Right lobe of liver (tissue), 4 donors: ENCODE measurements around the gene C15orf62.

Source experiments
- POLR2A ChIP-seq: fragments of 450-650 bp; IDR thresholded peaks from one replicate; pipeline ENCODE4 v1.6.1; 2017; ENCODE audit warnings: antibody characterized with exemption, mild to moderate bottlenecking
- TF ChIP-seq, protein P1 (sequence below), 4 donors: fragments of 200-600 bp in 3 of 4; fragments of 450-650 bp in 1 of 4; IDR thresholded peaks; one replicate each; pipeline versions ENCODE4 v1.5.1 to v1.8.0; 2016 to 2022; ENCODE audit warnings: antibody characterized with exemption in 4 of 4, mild to moderate bottlenecking in 2 of 4
- donor health status: DM: no; HTN: no; CAD: no.
- donor health status: DM: no; HTN: no; CAD: no.
- donor health status: DM: no; HTN: yes; CAD: no.

- TF ChIP-seq, protein P1, sequence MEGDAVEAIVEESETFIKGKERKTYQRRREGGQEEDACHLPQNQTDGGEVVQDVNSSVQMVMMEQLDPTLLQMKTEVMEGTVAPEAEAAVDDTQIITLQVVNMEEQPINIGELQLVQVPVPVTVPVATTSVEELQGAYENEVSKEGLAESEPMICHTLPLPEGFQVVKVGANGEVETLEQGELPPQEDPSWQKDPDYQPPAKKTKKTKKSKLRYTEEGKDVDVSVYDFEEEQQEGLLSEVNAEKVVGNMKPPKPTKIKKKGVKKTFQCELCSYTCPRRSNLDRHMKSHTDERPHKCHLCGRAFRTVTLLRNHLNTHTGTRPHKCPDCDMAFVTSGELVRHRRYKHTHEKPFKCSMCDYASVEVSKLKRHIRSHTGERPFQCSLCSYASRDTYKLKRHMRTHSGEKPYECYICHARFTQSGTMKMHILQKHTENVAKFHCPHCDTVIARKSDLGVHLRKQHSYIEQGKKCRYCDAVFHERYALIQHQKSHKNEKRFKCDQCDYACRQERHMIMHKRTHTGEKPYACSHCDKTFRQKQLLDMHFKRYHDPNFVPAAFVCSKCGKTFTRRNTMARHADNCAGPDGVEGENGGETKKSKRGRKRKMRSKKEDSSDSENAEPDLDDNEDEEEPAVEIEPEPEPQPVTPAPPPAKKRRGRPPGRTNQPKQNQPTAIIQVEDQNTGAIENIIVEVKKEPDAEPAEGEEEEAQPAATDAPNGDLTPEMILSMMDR (IDR thresholded peaks at IDR 0.05): no peak
- TF ChIP-seq POLR2A: no peak
Observed at GRCh38 chr15:40775740-40776536, 6.2 kb downstream of the C15orf62 start.
